Naive B cell (primary cell): ENCODE measurements around the gene B3GALNT1. TPM values are rescaled to one million over a fixed set of nuclear protein-coding genes. Genes with fewer than 3 reads are reported as not detected.
"Not testable (repeated sequence)": the region's sequence is repeated elsewhere in the genome, so short reads cannot be mapped to it uniquely, and the experiment has no call there.

Experiments used
- ATAC-seq, 2 donors: fragments of 150-1000 bp; cut with Tn5 transposase; 2 replicates each; pipeline ENCODE4 v1.10.0; 2021; ENCODE audit warnings: low read depth in 2 of 2, mild to moderate bottlenecking in 2 of 2, moderate library complexity in 2 of 2
- DNase-seq: peaks from one replicate; pipeline ENCODE4 v3.0.0; 2022
- H3K27ac Mint-ChIP-seq, 6 donors: one replicate each; pipeline ENCODE4 v1.8.0; 2020 to 2022; ENCODE audit warnings: mild to moderate bottlenecking in 6 of 6, mixed read lengths in 6 of 6, moderate library complexity in 5 of 6, inconsistent platforms in 2 of 6
- H3K27me3 Mint-ChIP-seq, 3 donors: one replicate each; pipeline ENCODE4 v1.8.0; 2021 to 2022; ENCODE audit warnings: mixed read lengths in 3 of 3, mild to moderate bottlenecking in 1 of 3
- H3K36me3 Mint-ChIP-seq, 2 donors: one replicate each; pipeline ENCODE4 v1.8.0; 2020 to 2022; ENCODE audit warnings: mixed read lengths in 2 of 2, inconsistent platforms in 1 of 2, mild to moderate bottlenecking in 1 of 2
- H3K4me1 Mint-ChIP-seq, 3 donors: one replicate each; pipeline ENCODE4 v1.8.0; 2020 to 2022; ENCODE audit warnings: mixed read lengths in 3 of 3, inconsistent platforms in 1 of 3, mild to moderate bottlenecking in 1 of 3, moderate library complexity in 1 of 3
- H3K4me3 Mint-ChIP-seq, 8 donors: one replicate each; pipeline ENCODE4 v1.8.0; 2020 to 2022; ENCODE audit warnings: mild to moderate bottlenecking in 8 of 8, mixed read lengths in 8 of 8, moderate library complexity in 8 of 8, inconsistent platforms in 2 of 8
- H3K9me3 Mint-ChIP-seq, 7 donors: one replicate each; pipeline ENCODE4 v1.8.0; 2020 to 2022; ENCODE audit warnings: mixed read lengths in 7 of 7, mild to moderate bottlenecking in 5 of 7, inconsistent platforms in 2 of 7, moderate library complexity in 1 of 7
- polyA plus RNA-seq, 6 donors: library from polyadenylated mRNA; unstranded; fragments of 300-500 nt; fragmentation: Illumina TruSeq; gene quantifications; one replicate each; pipeline ENCODE4 v1.2.3, GENCODE V29; 2021; ENCODE audit warnings: low read depth in 6 of 6

The B3GALNT1 gene
- polyA plus RNA-seq, 6 donors from 2014 or later, result 0.31 to 1.5 (median 0.74) TPM; not detected in 1

DNA sequence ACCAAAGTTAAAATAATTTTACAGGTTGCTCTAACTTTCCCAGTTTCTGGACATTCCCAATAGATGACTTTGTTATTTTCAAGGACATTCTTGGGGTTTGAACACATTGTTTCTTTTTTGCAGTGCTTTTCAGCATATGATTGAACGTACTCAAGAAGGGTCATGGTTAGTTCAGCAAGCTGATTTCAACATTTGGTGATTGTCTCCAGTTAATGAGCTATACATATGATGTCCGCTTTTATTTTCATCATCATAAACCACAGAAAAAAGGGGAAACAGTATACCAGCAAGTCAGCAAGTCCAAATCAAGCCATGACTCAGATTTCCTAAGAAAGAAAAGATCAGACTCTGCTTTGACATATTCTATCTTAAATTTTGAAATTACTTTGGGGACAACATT is 69.4 kb downstream of the B3GALNT1 start:
- ATAC-seq (peak in 1 of 2 donors; percentile 47), DNase-seq (no peak)
- peak overlapping the region in 1 of 8 donors; percentile 24 for H3K4me3 Mint-ChIP-seq
- peaks cover 1 to 17% (median 7%) of the 10 kb centered on the region in 7 donors for H3K9me3 Mint-ChIP-seq
- H3K36me3 Mint-ChIP-seq, result no peaks in the 10 kb centered on the region
- H3K27ac Mint-ChIP-seq, result peak overlapping the region in 1 of 6 donors; percentile 21
- peaks cover 11 to 18% (median 14%) of the 10 kb centered on the region in 3 donors for H3K4me1 Mint-ChIP-seq
- H3K27me3 Mint-ChIP-seq, result peaks cover 0 to 4% (median 0%) of the 10 kb centered on the region in 3 donors

DNA sequence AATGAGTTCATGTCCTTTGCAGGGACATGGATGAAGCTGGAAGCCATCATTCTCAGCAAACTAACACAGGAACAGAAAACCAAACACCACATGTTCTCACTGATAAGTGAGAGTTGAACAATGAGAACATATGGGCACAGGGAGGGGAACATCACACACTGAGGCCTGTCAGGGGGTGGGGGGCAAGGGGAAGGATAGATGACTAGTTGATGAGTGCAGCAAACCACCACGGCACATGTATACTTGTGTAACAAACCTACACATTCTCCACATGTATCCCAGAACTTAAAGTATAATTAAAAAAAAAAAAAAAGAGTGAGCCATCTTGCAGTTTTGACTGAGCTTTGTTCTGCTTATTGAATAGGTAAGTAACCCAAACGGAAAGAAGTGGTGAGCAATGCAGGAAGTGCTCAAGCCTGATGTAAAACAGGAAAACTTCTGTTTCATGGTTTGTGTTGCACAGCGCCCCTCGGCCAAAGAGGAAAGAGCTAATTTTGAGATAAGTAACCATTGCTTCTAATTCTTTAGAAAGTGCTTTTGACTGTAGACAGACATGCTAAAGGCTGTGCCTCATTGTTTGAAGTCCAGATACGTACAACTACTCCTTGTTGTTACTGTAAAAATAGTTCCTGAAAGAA is 70.1 kb downstream of the B3GALNT1 start:
- H3K27me3 Mint-ChIP-seq, H3K36me3 Mint-ChIP-seq: not testable (repeated sequence)
- Mint-ChIP-seq H3K4me1 (peaks cover 11 to 18% (median 14%) of the 10 kb centered on the region in 3 donors), H3K4me3 (peak overlapping the region in 5 of 8 donors; percentile 23 to 59 (median 29)), H3K27ac (peak overlapping the region in 3 of 6 donors; percentile 47 to 62 (median 56)), H3K9me3 (peaks cover 1 to 17% (median 7%) of the 10 kb centered on the region in 7 donors)
- DNase-seq (peak; percentile 6), ATAC-seq (peak; percentile 61 to 72)

Other genes starting within 250 kb of the B3GALNT1 start
- gene NMD3, start 116.0 kb upstream of the B3GALNT1 start, polyA plus RNA-seq, result 10 to 100 TPM; 40.4 to 75.9 (median 44.7) TPM